Measurements from ENCODE around the gene SP2. TPM values are rescaled to one million over a fixed set of nuclear protein-coding genes. Genes with fewer than 3 reads are reported as not detected.
A peak's percentile ranks its signal among the peaks of the same experiment; 100 is the strongest.

The SP2 gene
- total and polyA plus RNA-seq, 2 of the 13 experiments (the other 11 are each of a cell fraction or from before 2014, with no cell fraction given), result 1.4 to 4.8 TPM

GRCh38 chr17:47850692-47851573, 45.1 kb upstream of the SP2 start, which contains the start of gene SP6 (continued):
- no peak for TF ChIP-seq ZNF841 (CRISPR knock-in tag; IDR thresholded peaks at IDR 0.05; ENCODE audit: borderline replicate concordance)
- TF ChIP-seq ZMYM4 (CRISPR knock-in tag; IDR thresholded peaks at IDR 0.05), result no peak; the same call in 1 of the 2 replicates
- TF ChIP-seq PHB2 (IDR thresholded peaks at IDR 0.05; ENCODE audit: partially characterized antibody), result no peak
- no peak for TF ChIP-seq SIX4 (CRISPR knock-in tag; IDR thresholded peaks at IDR 0.05)
- TF ChIP-seq ZNF124 (CRISPR knock-in tag; IDR thresholded peaks at IDR 0.05), result no peak
- no peak; the same call in 1 of the 2 replicates for TF ChIP-seq ZBTB34 (CRISPR knock-in tag; IDR thresholded peaks at IDR 0.05)
- no peak for TF ChIP-seq CHD4 (IDR thresholded peaks at IDR 0.05; ENCODE audit: borderline replicate concordance, low read length)
- TF ChIP-seq NPAS2 (CRISPR knock-in tag; IDR thresholded peaks at IDR 0.05; ENCODE audit: borderline replicate concordance), result no peak
- TF ChIP-seq PHF8 (CRISPR knock-in tag; IDR thresholded peaks at IDR 0.05), result peak; percentile 35; the same call in 1 of the 2 replicates
- 0 out of 2 replicates have a peak, but pooled peaks have one; percentile 48 for TF ChIP-seq ZNF747 (CRISPR knock-in tag; IDR thresholded peaks at IDR 0.05; ENCODE audit: borderline replicate concordance)
- no peak for TF ChIP-seq GATA4 (IDR thresholded peaks at IDR 0.05; ENCODE audit: borderline replicate concordance, low read depth)
- peak; percentile 82; the same call in 1 of the 2 replicates for TF ChIP-seq KDM3A (CRISPR knock-in tag; IDR thresholded peaks at IDR 0.05; ENCODE audit: low read depth)
- TF ChIP-seq MLX (CRISPR knock-in tag; IDR thresholded peaks at IDR 0.05), result no peak
- no peak for TF ChIP-seq ZNF17 (CRISPR knock-in tag; IDR thresholded peaks at IDR 0.05)
- TF ChIP-seq CREM (IDR thresholded peaks at IDR 0.05), result no peak
- no peak for TF ChIP-seq CREM (CRISPR knock-in tag; IDR thresholded peaks at IDR 0.05)
- TF ChIP-seq ZNF280B (CRISPR knock-in tag; IDR thresholded peaks at IDR 0.05; ENCODE audit: borderline replicate concordance), result no peak
- no peak for TF ChIP-seq PTBP1 (IDR thresholded peaks at IDR 0.05; ENCODE audit: low read depth, low read length, poor library complexity, severe bottlenecking)
- TF ChIP-seq ZZZ3 (CRISPR knock-in tag; IDR thresholded peaks at IDR 0.05; ENCODE audit: borderline replicate concordance), result peak; percentile 78
- TF ChIP-seq ZNF530 (CRISPR knock-in tag; IDR thresholded peaks at IDR 0.05; ENCODE audit: low read depth), result 0 out of 2 replicates have a peak, but pooled peaks have one; percentile 66
- TF ChIP-seq ARID3A (IDR thresholded peaks at IDR 0.05; ENCODE audit: low read depth, low read length), result no peak
- TF ChIP-seq ZNF24 (IDR thresholded peaks at IDR 0.05), result no peak
- TF ChIP-seq PRPF4 (IDR thresholded peaks at IDR 0.05; ENCODE audit: low read depth, low read length, poor library complexity, severe bottlenecking), result no peak
- TF ChIP-seq ZNF350 (CRISPR knock-in tag; IDR thresholded peaks at IDR 0.05; ENCODE audit: borderline replicate concordance, low read depth), result no peak; the same call in 1 of the 2 replicates
- peak; percentile 50; the same call in 1 of the 2 replicates for TF ChIP-seq ETV5 (CRISPR knock-in tag; IDR thresholded peaks at IDR 0.05; ENCODE audit: borderline replicate concordance)

Data from HepG2 (cell line).